ENCODE data around the gene CEACAM18.

DNA sequence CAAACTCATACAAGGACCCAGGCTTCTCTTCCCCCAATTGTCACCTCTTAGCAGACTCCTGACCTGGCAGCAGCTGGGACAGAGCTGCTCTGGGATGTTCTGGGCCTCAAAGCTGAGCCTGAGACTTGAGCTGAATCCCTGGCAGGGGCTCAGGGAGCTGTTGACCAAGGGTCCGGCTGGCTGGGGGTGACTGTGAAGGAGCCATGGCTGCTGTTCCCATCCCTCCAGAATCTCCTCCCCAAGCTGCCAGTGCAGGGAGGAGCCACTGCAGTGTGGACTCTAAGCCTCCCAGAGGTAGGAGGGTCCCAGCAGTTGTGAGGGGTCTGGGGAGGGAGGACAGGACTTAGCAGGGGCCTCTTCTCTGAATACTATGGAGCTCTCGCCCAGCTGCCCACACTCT lies 51.0 kb downstream of the CEACAM18 start:
- no peak for TF ChIP-seq POLR2A (IDR thresholded peaks at IDR 0.05; ENCODE audit: low read depth, low read length)
- TF ChIP-seq NFE2L2 (IDR thresholded peaks at IDR 0.05; ENCODE audit: low read depth, low read length), result no peak
- no peak for TF ChIP-seq RAD21 (IDR thresholded peaks at IDR 0.05; ENCODE audit: low read length)
- TF ChIP-seq RFX5 (IDR thresholded peaks at IDR 0.05; ENCODE audit: low read depth, low read length), result no peak
- no peak for TF ChIP-seq CTCF (conservative IDR thresholded peaks at IDR 0.05; ENCODE audit: low read depth, low read length)
- TF ChIP-seq BHLHE40 (IDR thresholded peaks at IDR 0.05; ENCODE audit: low read depth, low read length), result no peak

Measured in IMR-90 (cell line).